K562 (cell line): ENCODE results near the gene DNASE1L2. TPM values are rescaled to one million over a fixed set of nuclear protein-coding genes. Genes with fewer than 3 reads are reported as not detected.

ENCODE experiments used
- ARID3B ChIP-seq: fragments of 250-450 bp; sonication (Bioruptor Pico); IDR thresholded peaks from 2 replicates; pipeline ENCODE4 v1.4.0; 2020; ENCODE audit warnings: borderline replicate concordance
- CBFA2T3 ChIP-seq: fragments of 450-650 bp; IDR thresholded peaks from 2 replicates; pipeline ENCODE4 v1.6.1; 2017
- CREM ChIP-seq: IDR thresholded peaks from 2 replicates; pipeline ENCODE4 v1.6.1; 2014; ENCODE audit warnings: antibody characterized with exemption, low read depth
- IFI16 ChIP-seq: fragments of 250-450 bp; sonication (Bioruptor Pico); IDR thresholded peaks from 2 replicates; pipeline ENCODE4 v2.1.2; 2022; ENCODE audit warnings: mild to moderate bottlenecking, inconsistent platforms
- MITF ChIP-seq: IDR thresholded peaks from 2 replicates; pipeline ENCODE4 v1.6.1; 2014; ENCODE audit warnings: antibody characterized with exemption
- MTA2 ChIP-seq: fragments of 450-650 bp; IDR thresholded peaks from 2 replicates; pipeline ENCODE4 v1.6.1; 2016; ENCODE audit warnings: low read depth
- NFYB ChIP-seq: IDR thresholded peaks from 2 replicates; pipeline ENCODE4 v1.6.1; 2011; ENCODE audit warnings: mild to moderate bottlenecking, moderate library complexity; ENCODE audit not compliant: insufficient read length; ENCODE audit errors: extremely low read depth
- NONO ChIP-seq, 2 experiments: fragments of 200-400 bp in 1 of 2; fragments of 450-650 bp in 1 of 2; formaldehyde crosslinking in 1 of 2; IDR thresholded peaks; 2 replicates each; pipeline ENCODE4 v1.6.1; 2017; ENCODE audit warnings: low read depth in 2 of 2, mild to moderate bottlenecking in 2 of 2, moderate library complexity in 2 of 2, low read length in 1 of 2
- NUFIP1 ChIP-seq: fragments of 450-650 bp; IDR thresholded peaks from 2 replicates; pipeline ENCODE4 v1.6.1; 2018; ENCODE audit not compliant: partially characterized antibody
- PML ChIP-seq: IDR thresholded peaks from 2 replicates; pipeline ENCODE4 v1.6.1; 2012; ENCODE audit warnings: low read length, inconsistent platforms
- RBM39 ChIP-seq: fragments of 200-400 bp; formaldehyde crosslinking; optimal IDR thresholded peaks from 2 replicates; pipeline ENCODE3; 2018; ENCODE audit warnings: low read depth, low read length
- RNF219 ChIP-seq: fragments of 250-450 bp; sonication (Bioruptor Pico); IDR thresholded peaks from 2 replicates; pipeline ENCODE4 v1.5.0; 2022; ENCODE audit warnings: mild to moderate bottlenecking
- SMARCA4 ChIP-seq: fragments of 450-650 bp; IDR thresholded peaks from 2 replicates; pipeline ENCODE4 v1.6.1; 2016
- SMARCC2 ChIP-seq: fragments of 450-650 bp; IDR thresholded peaks from 2 replicates; pipeline ENCODE4 v1.6.1; 2017; ENCODE audit warnings: antibody characterized with exemption, moderate library complexity, mild to moderate bottlenecking, low read depth
- SP2 ChIP-seq: IDR thresholded peaks from 2 replicates; pipeline ENCODE4 v1.6.1; 2011; ENCODE audit warnings: mild to moderate bottlenecking, low read depth, low read length, moderate library complexity; ENCODE audit not compliant: poor library complexity, severe bottlenecking; ENCODE audit errors: extremely low read depth
- THRB ChIP-seq: fragments of 450-650 bp; formaldehyde crosslinking; conservative IDR thresholded peaks from 2 replicates; pipeline ENCODE4 v1.4.0; 2022; ENCODE audit warnings: mild to moderate bottlenecking, missing genetic modification characterization
- YBX1 ChIP-seq: fragments of 450-650 bp; IDR thresholded peaks from 2 replicates; pipeline ENCODE4 v1.7.1; 2016; ENCODE audit warnings: mild to moderate bottlenecking
- ZBTB33 ChIP-seq: sonication (generic); formaldehyde crosslinking; IDR thresholded peaks from 2 replicates; pipeline ENCODE4 v1.8.1; 2023; ENCODE audit warnings: mild to moderate bottlenecking, missing genetic modification reagents
- ZNF589 ChIP-seq: fragments of 200-800 bp; sonication (Bioruptor generic); IDR thresholded peaks from 2 replicates; pipeline ENCODE4 v1.6.1; 2016; ENCODE audit warnings: low read depth, missing genetic modification characterization, missing compliant biosample characterization
- ZNF766 ChIP-seq: fragments of 200-800 bp; sonication (Bioruptor generic); conservative IDR thresholded peaks from 2 replicates; pipeline ENCODE4 v1.6.1; 2016; ENCODE audit warnings: missing genetic modification characterization, missing compliant biosample characterization
- polyA plus RNA-seq, 8 experiments: library from polyadenylated mRNA; depleted of rRNA in 4 of 8; stranded (reverse) in 5 of 8; unstranded in 3 of 8; fragments of >200 nt; fragmentation: Nextera tagmentation in 2 of 8; fragmentation: Illumina TruSeq in 1 of 8; extraction: Ambion mirVana in 2 of 8; extraction: Trizol in 1 of 8; gene quantifications; 2 replicates each; pipeline versions ENCODE4 v1.2.1 to v1.2.3, GENCODE V29; 2011 to 2014; ENCODE audit warnings: inconsistent platforms in 1 of 8, missing spikeins in 1 of 8
- total RNA-seq, 7 experiments: library from RNA; depleted of rRNA in 6 of 7; stranded (reverse); fragments of >200 nt in 6 of 7; fragmentation: Illumina TruSeq in 2 of 7; extraction: Trizol in 2 of 7; gene quantifications; 2 replicates each; pipeline versions ENCODE4 v1.2.1 to v1.2.3, GENCODE V29; 2011 to 2021; ENCODE audit warnings: low replicate concordance in 1 of 7

The DNASE1L2 gene
- total and polyA plus RNA-seq, 9 of the 15 experiments (the other 6 are each of a cell fraction or from before 2014, with no cell fraction given), result 0.08 to 2.7 (median 1.7) TPM; not detected in 1

- TF ChIP-seq NONO (IDR thresholded peaks at IDR 0.05; ENCODE audit: low read depth in 2 of 2, low read length in 1 of 2) (peak; percentile 57 to 95; a peak in 3 of 4 replicates), MITF (no peak), SMARCC2 (no peak), ZNF589 (CRISPR knock-in tag) (0 out of 2 replicates have a peak, but pooled peaks have one; percentile 62), ZBTB33 (no peak; the same call in none of the 2 replicates), IFI16 (CRISPR knock-in tag) (no peak), SP2 (no peak), ARID3B (CRISPR knock-in tag) (no peak), THRB (CRISPR knock-in tag) (peak; percentile 16; the same call in 1 of the 2 replicates), CBFA2T3 (peak; percentile 11; the same call in 1 of the 2 replicates), YBX1 (no peak), SMARCA4 (no peak), ZNF766 (0 out of 2 replicates have a peak, but pooled peaks have one; percentile 17), MTA2 (no peak), NUFIP1 (no peak), RNF219 (CRISPR knock-in tag) (no peak), CREM (peak; percentile 100), NFYB (no peak), RBM39 (no peak), PML (peak; percentile 87)
Observed at GRCh38 chr16:2267913-2268666, 31.8 kb downstream of the DNASE1L2 start, which contains the start of gene RNPS1 (continued).
